Measurements from ENCODE around the gene CCNL1. TPM values are rescaled to one million over a fixed set of nuclear protein-coding genes. Genes with fewer than 3 reads are reported as not detected.

CCNL1 gene
- total and polyA plus RNA-seq, 2 of the 8 experiments (the other 6 are each of a cell fraction or from before 2014, with no cell fraction given): 64.5 to 68.6 TPM

- CTCF ChIA-PET (ENCODE audit: partially characterized antibody): interaction anchor here (1.1 to 56.4 kb wide), 3 partner anchors 11 to 27 kb away, joined by 3 to 1014 read pairs (median 4); no protein-coding TSS in a partner anchor
- H3K4me1 ChIP-seq (replicated peaks in 1 of 4; ENCODE audit: control insufficient read depth in 3 of 4, insufficient read depth in 4 of 4, low read length in 3 of 4): peaks cover 0 to 4% (median 2%) of the 10 kb centered on the region in 4 experiments; a peak in 3 of 7 replicates
- H4K5ac ChIP-seq (ENCODE audit: insufficient read length, low read depth, low read length): no peak overlapping the region
- H2BK5ac ChIP-seq (ENCODE audit: low read depth, low read length): no peak overlapping the region
- FAIRE-seq (no peak), DNase-seq (ENCODE audit: low read depth in 1 of 2, low spot score in 2 of 2) (no peak)
- no peak overlapping the region for H3K23ac ChIP-seq (ENCODE audit: insufficient read length)
- no peak overlapping the region for H2AK5ac ChIP-seq (ENCODE audit: low read depth, low read length)
- 89% methylated on average over 3 of the region's 3 CpGs; no CpG with 5 or more reads in 1 of the 2 experiments for WGBS, 2 experiments (ENCODE audit: extremely low coverage in 1 of 2, insufficient coverage in 1 of 2, insufficient read length in 1 of 2, insufficient replicate concordance in 2 of 2, low coverage in 1 of 2, low lambda C conversion rate in 2 of 2, missing lambda C conversion rate in 1 of 2)
- H3K4me2 ChIP-seq (ENCODE audit: insufficient read depth in 1 of 2, low read depth in 2 of 2, low read length in 2 of 2): no peak overlapping the region
- H3K9me3 ChIP-seq (ENCODE audit: insufficient read depth in 2 of 2, low read depth in 1 of 2, low read length in 1 of 2): no peaks in the 10 kb centered on the region
- H3K14ac ChIP-seq (ENCODE audit: insufficient read length): no peak overlapping the region
- no peak overlapping the region for H4K8ac ChIP-seq (ENCODE audit: extremely low read depth, insufficient read depth, low read length)
- H2BK120ac ChIP-seq (replicated peaks; ENCODE audit: low read depth, low read length): no peak overlapping the region
- H3K4ac ChIP-seq (replicated peaks; ENCODE audit: insufficient read length, low read depth, low read length): no peak overlapping the region
- no peak overlapping the region for H2BK12ac ChIP-seq (ENCODE audit: low read depth, low read length)
- no peak overlapping the region for H3K56ac ChIP-seq (replicated peaks; ENCODE audit: insufficient read length, low read depth, low read length)
- no peak overlapping the region for H4K91ac ChIP-seq (replicated peaks; ENCODE audit: insufficient read length, low read length)
- H3K23me2 ChIP-seq (ENCODE audit: low read depth, low read length): no peaks in the 10 kb centered on the region
- no peak overlapping the region for H3K4me3 ChIP-seq (ENCODE audit: extremely low read depth in 1 of 4, insufficient read depth in 2 of 4, low read depth in 3 of 4, low read length in 4 of 4)
- H2AFZ ChIP-seq (ENCODE audit: low read length): no peak overlapping the region
- H4K20me1 ChIP-seq (replicated peaks in 1 of 2; ENCODE audit: control insufficient read depth in 1 of 2, insufficient read depth in 2 of 2, low read length in 2 of 2): no peaks in the 10 kb centered on the region
- H3K27me3 ChIP-seq (replicated peaks in 1 of 4; ENCODE audit: control insufficient read depth in 3 of 4, extremely low read depth in 1 of 4, insufficient read depth in 3 of 4, low read length in 3 of 4): no peaks in the 10 kb centered on the region
- POLR2A ChIA-PET (ENCODE audit: partially characterized antibody): no interaction called here
- no peaks in the 10 kb centered on the region; the same call in 1 of the 2 replicates for H3K79me1 ChIP-seq (ENCODE audit: low read depth, low read length)
- H3K79me2 ChIP-seq (ENCODE audit: control insufficient read depth in 1 of 2, insufficient read depth in 2 of 2, low read length in 2 of 2): no peaks in the 10 kb centered on the region
- H3K36me3 ChIP-seq (ENCODE audit: control insufficient read depth in 2 of 4, insufficient read depth in 4 of 4, low read length in 3 of 4): no peaks in the 10 kb centered on the region
- H3K27ac ChIP-seq (ENCODE audit: low read depth, low read length): no peak overlapping the region
- H3K18ac ChIP-seq (ENCODE audit: extremely low read depth, low read length): no peak overlapping the region
- H3K9ac ChIP-seq (replicated peaks in 1 of 4; ENCODE audit: extremely low read depth in 1 of 4, low read depth in 3 of 4, low read length in 3 of 4): no peak overlapping the region
- H2BK15ac ChIP-seq (ENCODE audit: low read length): no peak overlapping the region
- no peak overlapping the region for H2BK20ac ChIP-seq (ENCODE audit: low read length)
- TF ChIP-seq RNF2 (IDR thresholded peaks at IDR 0.05; ENCODE audit: borderline replicate concordance, low read depth, low read length, missing control alignments, poor library complexity, severe bottlenecking): no peak
Observed at GRCh38 chr3:157102098-157102497, 57.8 kb downstream of the CCNL1 start.
